ENCODE results near the gene PLA2G4D.

The PLA2G4D gene

DNA sequence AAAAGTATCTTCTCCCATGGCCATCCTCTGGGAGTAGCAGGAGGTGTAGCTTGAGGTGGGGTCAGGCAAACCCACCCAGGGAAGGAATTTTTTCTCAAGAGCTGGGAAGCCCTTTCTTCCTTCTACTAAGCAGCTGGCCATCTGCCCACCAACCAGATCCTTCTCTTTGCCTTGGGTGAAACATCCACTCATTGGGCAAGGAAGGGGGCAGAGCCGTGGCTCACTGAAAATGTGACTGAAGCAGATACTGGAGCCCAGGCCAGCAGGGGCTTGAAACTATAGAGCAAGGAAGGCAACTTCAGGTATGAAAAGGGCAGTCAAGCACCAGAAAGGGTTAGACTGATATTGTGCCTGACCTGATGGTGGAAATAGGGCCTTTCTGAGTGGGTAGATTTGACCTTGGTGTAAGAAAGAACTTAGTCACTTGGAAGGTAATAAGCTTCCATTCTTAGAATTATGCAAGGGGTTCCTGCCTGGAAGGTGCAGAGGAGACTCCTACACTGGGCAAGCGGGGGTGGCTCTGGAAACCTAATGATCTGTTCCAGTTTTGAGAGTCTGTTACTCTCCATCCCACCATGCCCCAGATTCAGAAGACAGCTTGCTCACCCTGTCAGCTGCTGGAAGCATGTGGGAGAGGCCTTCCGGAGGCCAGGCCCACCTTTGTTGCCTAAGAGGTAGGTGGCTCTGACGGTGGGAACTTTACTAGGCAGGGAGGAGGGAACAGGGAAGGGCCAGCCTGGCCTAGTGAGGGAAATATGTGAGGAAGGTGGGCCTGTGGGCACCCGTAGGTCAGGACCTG lies 51.6 kb downstream of the PLA2G4D start:
- DNase-seq (ENCODE audit: low read depth) = no peak
- no peak overlapping the region for H3K4me3 ChIP-seq (ENCODE audit: low read length)
- TF ChIP-seq, protein P1, sequence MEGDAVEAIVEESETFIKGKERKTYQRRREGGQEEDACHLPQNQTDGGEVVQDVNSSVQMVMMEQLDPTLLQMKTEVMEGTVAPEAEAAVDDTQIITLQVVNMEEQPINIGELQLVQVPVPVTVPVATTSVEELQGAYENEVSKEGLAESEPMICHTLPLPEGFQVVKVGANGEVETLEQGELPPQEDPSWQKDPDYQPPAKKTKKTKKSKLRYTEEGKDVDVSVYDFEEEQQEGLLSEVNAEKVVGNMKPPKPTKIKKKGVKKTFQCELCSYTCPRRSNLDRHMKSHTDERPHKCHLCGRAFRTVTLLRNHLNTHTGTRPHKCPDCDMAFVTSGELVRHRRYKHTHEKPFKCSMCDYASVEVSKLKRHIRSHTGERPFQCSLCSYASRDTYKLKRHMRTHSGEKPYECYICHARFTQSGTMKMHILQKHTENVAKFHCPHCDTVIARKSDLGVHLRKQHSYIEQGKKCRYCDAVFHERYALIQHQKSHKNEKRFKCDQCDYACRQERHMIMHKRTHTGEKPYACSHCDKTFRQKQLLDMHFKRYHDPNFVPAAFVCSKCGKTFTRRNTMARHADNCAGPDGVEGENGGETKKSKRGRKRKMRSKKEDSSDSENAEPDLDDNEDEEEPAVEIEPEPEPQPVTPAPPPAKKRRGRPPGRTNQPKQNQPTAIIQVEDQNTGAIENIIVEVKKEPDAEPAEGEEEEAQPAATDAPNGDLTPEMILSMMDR (conservative IDR thresholded peaks at IDR 0.05; ENCODE audit: low read depth, low read length) = no peak

DNA sequence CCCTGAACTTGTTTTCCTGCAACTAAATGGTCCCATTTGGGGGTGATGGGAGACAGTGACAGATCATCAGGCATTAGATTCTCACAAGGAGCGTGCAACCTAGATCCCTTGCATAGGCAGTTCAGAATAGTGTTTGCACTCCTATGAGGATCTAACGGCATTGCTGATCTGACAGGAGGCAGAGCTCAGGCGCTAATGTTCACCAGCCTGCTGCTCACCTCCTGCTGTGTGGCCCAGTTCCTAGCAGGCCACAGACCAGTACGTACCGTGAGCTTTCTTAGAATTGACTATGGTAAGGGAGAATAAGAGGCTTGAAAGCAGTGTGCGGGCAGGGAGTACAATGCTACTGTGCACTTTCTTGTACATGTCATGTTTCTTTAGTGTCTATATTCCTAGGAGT lies 56.0 kb downstream of the PLA2G4D start:
- TF ChIP-seq, protein P1 (conservative IDR thresholded peaks at IDR 0.05; ENCODE audit: low read depth, low read length) = no peak
- no peak overlapping the region for H3K4me3 ChIP-seq (ENCODE audit: low read length)
- no peak for DNase-seq (ENCODE audit: low read depth)

DNA sequence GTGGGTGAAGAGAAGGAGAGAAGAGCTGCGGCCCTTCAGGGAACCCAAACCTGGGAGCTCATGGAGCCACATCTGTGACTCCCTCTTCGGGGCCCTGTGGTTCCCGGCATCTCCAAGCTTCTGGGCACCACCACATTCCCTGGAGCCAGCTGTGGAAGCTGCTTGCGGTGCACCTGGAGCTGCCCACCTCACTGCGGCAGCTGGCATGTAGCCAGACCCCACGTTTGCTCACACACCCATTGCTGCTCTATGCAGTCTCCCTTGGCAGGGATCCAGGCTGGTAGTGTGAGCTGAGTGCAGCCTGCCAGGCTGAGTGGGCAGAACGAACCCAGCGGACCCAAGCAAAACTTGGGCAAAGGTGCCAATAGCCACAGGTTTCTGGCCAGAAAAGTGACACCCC lies 56.7 kb downstream of the PLA2G4D start:
- H3K4me3 ChIP-seq (ENCODE audit: low read length) = no peak overlapping the region
- no peak for DNase-seq (ENCODE audit: low read depth)
- TF ChIP-seq, protein P1 (conservative IDR thresholded peaks at IDR 0.05; ENCODE audit: low read depth, low read length) = no peak

DNA sequence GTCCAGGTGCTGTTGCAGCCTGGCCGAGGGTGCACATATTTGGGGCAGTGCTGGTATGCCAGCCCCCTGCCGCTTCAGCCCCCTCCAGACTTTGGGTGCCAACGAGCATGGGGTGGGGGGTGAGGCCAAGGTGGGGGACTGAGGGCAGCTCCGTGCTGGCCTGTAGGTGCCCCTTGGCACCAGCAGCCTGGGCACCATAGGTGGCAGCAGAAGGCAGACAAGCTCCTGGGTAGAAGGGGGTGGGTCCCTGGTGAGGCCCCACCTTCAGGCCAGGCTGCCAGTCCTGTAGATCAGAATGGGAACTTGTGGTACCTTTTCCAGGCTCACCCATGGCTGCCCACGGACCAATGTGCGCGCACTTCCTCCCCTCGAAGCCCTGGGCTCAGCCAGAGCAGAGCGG lies 57.4 kb downstream of the PLA2G4D start:
- TF ChIP-seq, protein P1 (conservative IDR thresholded peaks at IDR 0.05; ENCODE audit: low read depth, low read length) = no peak
- no peak overlapping the region for H3K4me3 ChIP-seq (ENCODE audit: low read length)
- DNase-seq (ENCODE audit: low read depth) = no peak

DNA sequence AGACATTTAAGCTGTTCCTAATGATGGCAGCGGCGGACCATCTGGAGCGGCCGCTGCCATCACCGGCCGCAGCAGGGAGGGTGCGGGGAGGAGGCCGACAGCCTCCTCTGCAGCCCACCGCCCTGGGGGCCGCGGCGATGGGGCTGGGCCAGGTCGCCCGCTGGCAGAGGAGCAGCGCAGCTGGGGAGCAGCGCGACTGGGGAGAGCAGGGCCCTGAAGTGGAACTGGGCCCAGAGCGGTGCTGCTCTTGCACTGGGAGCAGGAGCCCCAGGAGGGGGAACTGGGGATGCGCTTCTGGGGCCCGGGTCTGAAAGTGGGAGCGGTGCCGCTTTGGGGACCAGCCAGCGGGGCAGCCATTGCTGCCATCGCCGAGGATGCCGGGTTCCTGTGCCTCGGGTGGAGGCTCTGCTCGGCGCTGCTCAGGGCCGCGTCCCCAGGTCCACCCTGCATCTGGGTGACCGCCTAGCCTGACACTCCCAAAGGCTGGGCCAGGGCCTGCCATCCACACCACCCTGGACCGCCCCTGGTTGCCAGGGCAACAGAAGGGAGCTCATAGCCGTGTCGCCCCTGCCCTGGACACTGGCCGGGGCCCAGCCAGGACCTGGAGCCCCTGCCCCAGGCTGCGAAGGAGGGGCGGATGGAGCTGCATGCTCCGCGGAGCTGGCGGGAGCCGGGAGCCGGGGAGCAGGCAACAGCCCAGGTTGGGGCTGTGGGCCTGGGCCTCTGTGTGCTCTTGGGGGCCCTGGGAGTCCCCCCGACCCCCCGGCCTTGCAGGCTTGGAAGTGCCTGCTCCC lies 58.1 kb downstream of the PLA2G4D start:
- TF ChIP-seq, protein P1 (conservative IDR thresholded peaks at IDR 0.05; ENCODE audit: low read depth, low read length) = no peak
- no peak for DNase-seq (ENCODE audit: low read depth)
- no peak overlapping the region for H3K4me3 ChIP-seq (ENCODE audit: low read length)

DNA sequence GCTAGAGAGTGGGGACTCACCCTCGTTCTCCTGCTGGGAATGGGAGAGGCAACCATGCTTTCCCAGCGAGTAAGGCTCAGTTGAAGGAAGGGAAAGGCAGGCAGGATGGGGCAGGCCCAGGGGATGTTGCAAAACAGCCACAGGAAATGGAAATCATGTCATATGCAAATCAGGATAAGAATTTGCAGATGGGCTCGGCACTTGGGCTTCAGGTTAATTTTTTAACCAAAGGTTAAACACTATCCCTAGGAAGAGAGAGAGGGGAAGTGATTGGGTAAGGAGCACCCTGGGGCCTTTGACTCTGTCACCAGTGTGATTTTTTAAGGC lies 59.0 kb downstream of the PLA2G4D start:
- DNase-seq (ENCODE audit: low read depth) = no peak
- TF ChIP-seq, protein P1 (conservative IDR thresholded peaks at IDR 0.05; ENCODE audit: low read depth, low read length) = no peak
- H3K4me3 ChIP-seq (ENCODE audit: low read length) = no peak overlapping the region

Measured in retinal pigment epithelial cell (primary cell).